ENCODE results near the gene PDE7B.

Gene PDE7B

GRCh38 chr6:136036601-136037000, 185.1 kb downstream of the PDE7B start:
- Histone ChIP-seq H3K4me1 (ENCODE audit: low read length) (peaks cover 13% of the 10 kb centered on the region), H3F3A (ENCODE audit: insufficient read depth, low read length) (no peaks in the 10 kb centered on the region), H3K27ac (ENCODE audit: low read length) (no peak overlapping the region), H3K9ac (ENCODE audit: low read length) (no peak overlapping the region), H3K36me3 (replicated peaks; ENCODE audit: insufficient read depth, low read length) (no peaks in the 10 kb centered on the region), H3K9me2 (replicated peaks; ENCODE audit: insufficient read depth, low read length) (no peaks in the 10 kb centered on the region), H3K4me3 (ENCODE audit: low read length) (no peak overlapping the region), H4K20me1 (ENCODE audit: insufficient read depth, low read length) (no peaks in the 10 kb centered on the region), H3K4me2 (ENCODE audit: low read depth, low read length) (no peak overlapping the region), H2AFZ (ENCODE audit: low read length) (no peak overlapping the region), H3K79me2 (ENCODE audit: low read length) (no peaks in the 10 kb centered on the region), H3K9me3 (replicated peaks; ENCODE audit: insufficient read depth, low read length) (no peaks in the 10 kb centered on the region), H3K27me3 (replicated peaks; ENCODE audit: insufficient read depth, low read length) (no peaks in the 10 kb centered on the region)
- DNase-seq: no peak
- TF ChIP-seq EZH2 (optimal IDR thresholded peaks at IDR 0.05; ENCODE audit: low read depth, low read length): no peak
- no peak for TF ChIP-seq CTCF (IDR thresholded peaks at IDR 0.05; ENCODE audit: low read length)
- no peak for TF ChIP-seq EZH2phosphoT487 (IDR thresholded peaks at IDR 0.05; ENCODE audit: low read length)

GRCh38 chr6:136037242-136037875, 185.9 kb downstream of the PDE7B start:
- no peak for DNase-seq
- no peaks in the 10 kb centered on the region for H3K36me3 ChIP-seq (replicated peaks; ENCODE audit: insufficient read depth, low read length)
- no peak overlapping the region for H3K9ac ChIP-seq (ENCODE audit: low read length)
- TF ChIP-seq EZH2phosphoT487 (IDR thresholded peaks at IDR 0.05; ENCODE audit: low read length): no peak
- TF ChIP-seq CTCF (IDR thresholded peaks at IDR 0.05; ENCODE audit: low read length): no peak
- TF ChIP-seq EZH2 (optimal IDR thresholded peaks at IDR 0.05; ENCODE audit: low read depth, low read length): no peak
- H3F3A ChIP-seq (ENCODE audit: insufficient read depth, low read length): no peaks in the 10 kb centered on the region
- H4K20me1 ChIP-seq (ENCODE audit: insufficient read depth, low read length): no peaks in the 10 kb centered on the region
- H3K4me3 ChIP-seq (ENCODE audit: low read length): no peak overlapping the region
- no peak overlapping the region for H3K27ac ChIP-seq (ENCODE audit: low read length)
- no peaks in the 10 kb centered on the region for H3K27me3 ChIP-seq (replicated peaks; ENCODE audit: insufficient read depth, low read length)
- peaks cover 13% of the 10 kb centered on the region for H3K4me1 ChIP-seq (ENCODE audit: low read length)
- H2AFZ ChIP-seq (ENCODE audit: low read length): no peak overlapping the region
- no peaks in the 10 kb centered on the region for H3K9me3 ChIP-seq (replicated peaks; ENCODE audit: insufficient read depth, low read length)
- H3K79me2 ChIP-seq (ENCODE audit: low read length): no peaks in the 10 kb centered on the region
- H3K9me2 ChIP-seq (replicated peaks; ENCODE audit: insufficient read depth, low read length): no peaks in the 10 kb centered on the region
- no peak overlapping the region for H3K4me2 ChIP-seq (ENCODE audit: low read depth, low read length)

- H3K4me1 ChIP-seq (ENCODE audit: low read length): peaks cover 13% of the 10 kb centered on the region
- H3K79me2 ChIP-seq (ENCODE audit: low read length): no peaks in the 10 kb centered on the region
- H3K36me3 ChIP-seq (replicated peaks; ENCODE audit: insufficient read depth, low read length): no peaks in the 10 kb centered on the region
- no peaks in the 10 kb centered on the region for H3F3A ChIP-seq (ENCODE audit: insufficient read depth, low read length)
- no peaks in the 10 kb centered on the region for H3K9me3 ChIP-seq (replicated peaks; ENCODE audit: insufficient read depth, low read length)
- H3K9ac ChIP-seq (ENCODE audit: low read length): no peak overlapping the region
- no peaks in the 10 kb centered on the region for H3K27me3 ChIP-seq (replicated peaks; ENCODE audit: insufficient read depth, low read length)
- no peak for TF ChIP-seq EZH2phosphoT487 (IDR thresholded peaks at IDR 0.05; ENCODE audit: low read length)
- TF ChIP-seq EZH2 (optimal IDR thresholded peaks at IDR 0.05; ENCODE audit: low read depth, low read length): no peak
- TF ChIP-seq CTCF (IDR thresholded peaks at IDR 0.05; ENCODE audit: low read length): no peak
- H3K4me2 ChIP-seq (ENCODE audit: low read depth, low read length): no peak overlapping the region
- no peak overlapping the region for H2AFZ ChIP-seq (ENCODE audit: low read length)
- DNase-seq: no peak
- no peaks in the 10 kb centered on the region for H4K20me1 ChIP-seq (ENCODE audit: insufficient read depth, low read length)
- H3K4me3 ChIP-seq (ENCODE audit: low read length): no peak overlapping the region
- no peaks in the 10 kb centered on the region for H3K9me2 ChIP-seq (replicated peaks; ENCODE audit: insufficient read depth, low read length)
- no peak overlapping the region for H3K27ac ChIP-seq (ENCODE audit: low read length)
These were observed 186.5 kb downstream of the PDE7B start for GRCh38 chr6:136037876-136038460.

Data from MM.1S (cell line).